ENCODE measurements around the gene TMEM178B.
"Not testable (repeated sequence)": the region's sequence is repeated elsewhere in the genome, so short reads cannot be mapped to it uniquely, and the experiment has no call there.

Gene TMEM178B

DNA sequence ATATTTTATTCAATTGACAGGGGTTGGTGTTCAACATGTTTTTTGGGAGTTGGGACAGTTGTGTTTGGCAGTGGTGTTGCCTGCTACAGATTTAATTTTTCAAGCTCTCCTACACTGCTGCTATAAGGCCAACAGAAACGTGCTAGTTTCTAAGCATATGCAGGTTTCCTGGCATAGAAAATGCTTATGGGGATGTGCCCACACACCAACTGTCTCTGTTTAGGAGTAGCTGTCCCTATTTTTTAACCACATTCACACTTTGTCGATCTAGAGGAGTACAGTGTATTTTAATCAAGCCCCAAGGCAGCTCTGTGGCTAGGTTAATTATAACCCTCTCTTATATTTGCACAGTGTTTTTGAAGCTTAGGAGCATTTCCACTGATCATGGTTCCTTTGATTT lies 28.6 kb downstream of the TMEM178B start:
- Histone ChIP-seq H3K4me1 (peaks cover 13% of the 10 kb centered on the region), H3K9me3 (no peaks in the 10 kb centered on the region), H3K27me3 (ENCODE audit: low read depth) (no peaks in the 10 kb centered on the region), H3K4me3 (no peak overlapping the region), H3K36me3 (replicated peaks) (no peaks in the 10 kb centered on the region)
- DNase-seq (ENCODE audit: low spot score in 2 of 2), result no peak
- in situ Hi-C loops (cut with MboI; ENCODE audit: low sequenced_read_pairs), result no loop called here

DNA sequence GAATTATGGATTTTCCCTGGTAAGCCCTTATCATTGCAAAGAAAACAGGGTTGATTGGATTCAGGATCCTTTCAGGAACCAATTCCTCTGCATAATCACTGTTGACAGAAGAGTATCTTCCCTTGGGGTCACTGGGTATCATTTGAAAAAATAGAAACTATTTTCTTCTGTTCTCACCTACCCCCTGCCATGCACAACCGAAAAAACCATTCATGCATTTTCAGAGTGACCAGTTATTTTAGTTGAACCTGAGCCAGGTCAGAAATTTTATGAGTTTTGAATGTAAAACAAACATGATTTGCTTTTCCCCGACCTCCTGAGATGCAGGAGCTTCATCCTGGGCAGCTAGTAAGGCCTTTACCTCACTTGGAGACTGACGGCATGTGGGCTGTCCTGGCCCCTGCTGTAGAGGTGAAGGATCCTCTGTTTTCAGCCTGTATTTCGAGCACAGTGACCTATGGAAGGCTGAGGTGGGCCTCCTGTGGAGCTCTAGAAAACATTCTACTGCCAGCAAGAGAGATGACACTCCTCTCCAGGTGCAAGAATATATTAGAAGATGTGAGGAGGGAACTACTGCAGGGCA lies 30.1 kb downstream of the TMEM178B start:
- Histone ChIP-seq H3K27me3 (ENCODE audit: low read depth) (no peaks in the 10 kb centered on the region), H3K4me1 (peaks cover 13% of the 10 kb centered on the region), H3K9me3 (no peaks in the 10 kb centered on the region), H3K36me3 (replicated peaks) (no peaks in the 10 kb centered on the region), H3K4me3 (no peak overlapping the region)
- no peak for DNase-seq (ENCODE audit: low spot score in 2 of 2)
- in situ Hi-C loops (cut with MboI; ENCODE audit: low sequenced_read_pairs), result no loop called here

DNA sequence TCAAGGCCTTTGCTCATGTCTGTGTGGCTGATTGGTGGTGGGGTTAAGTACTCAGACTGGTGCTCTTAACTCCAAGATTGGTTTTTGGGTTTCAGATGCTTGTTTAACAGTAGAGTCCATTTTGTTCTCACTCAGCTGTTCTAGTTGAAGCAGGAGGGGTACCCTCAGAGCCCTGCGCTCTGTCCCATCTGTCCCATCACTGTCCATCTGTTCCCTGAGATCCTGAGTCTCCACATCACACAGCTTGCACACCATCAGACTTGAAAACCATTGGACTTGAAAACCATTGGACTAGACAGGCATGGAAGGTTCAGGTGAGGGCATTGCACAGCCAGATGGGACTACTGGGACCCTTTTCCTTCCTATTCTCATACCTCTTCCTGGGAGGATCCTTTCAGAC lies 39.3 kb downstream of the TMEM178B start:
- Histone ChIP-seq H3K36me3 (replicated peaks) (no peaks in the 10 kb centered on the region), H3K4me1 (no peaks in the 10 kb centered on the region), H3K9me3 (0 out of 2 replicates have a peak, but pooled peaks cover 2% of the 10 kb centered on the region), H3K4me3 (no peak overlapping the region), H3K27me3 (ENCODE audit: low read depth) (no peaks in the 10 kb centered on the region)
- DNase-seq (ENCODE audit: low spot score in 2 of 2), result no peak
- in situ Hi-C loops (cut with MboI; ENCODE audit: low sequenced_read_pairs), result no loop called here

DNA sequence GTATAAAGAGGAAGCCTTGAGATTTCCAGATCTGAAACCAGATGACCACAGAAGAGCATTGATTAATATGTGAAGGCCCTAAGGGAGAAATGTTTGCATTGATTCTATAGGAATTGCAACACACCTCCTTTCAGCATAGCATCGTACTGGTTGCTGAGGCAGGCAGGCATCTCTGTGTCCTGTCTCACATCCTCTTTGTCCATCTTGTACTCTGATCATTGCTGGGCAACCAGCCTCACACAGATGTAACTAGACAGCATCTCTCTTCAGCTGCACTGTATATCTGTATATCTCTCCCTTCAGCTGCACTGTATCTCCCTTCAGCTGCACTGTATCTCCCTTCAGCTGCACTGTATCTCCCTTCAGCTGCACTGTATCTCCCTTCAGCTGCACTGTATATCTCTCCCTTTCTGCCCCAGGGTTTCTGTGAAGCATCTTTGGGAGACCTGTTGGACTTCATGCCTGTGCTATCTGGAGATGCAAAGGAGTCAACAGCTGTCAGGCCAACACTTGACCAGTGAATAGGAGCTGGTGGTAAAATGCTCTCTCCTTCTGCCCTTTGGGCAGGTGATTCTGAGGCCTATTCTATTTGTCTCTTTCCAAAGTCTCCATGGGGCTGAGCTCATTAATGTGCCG lies 40.3 kb downstream of the TMEM178B start:
- no peak for DNase-seq (ENCODE audit: low spot score in 2 of 2)
- H3K4me3 ChIP-seq, result no peak overlapping the region
- no peaks in the 10 kb centered on the region for H3K27me3 ChIP-seq (ENCODE audit: low read depth)
- in situ Hi-C loops (cut with MboI; ENCODE audit: low sequenced_read_pairs), result no loop called here
- no peaks in the 10 kb centered on the region for H3K4me1 ChIP-seq
- H3K36me3 ChIP-seq (replicated peaks), result no peaks in the 10 kb centered on the region
- 0 out of 2 replicates have a peak, but pooled peaks cover 2% of the 10 kb centered on the region for H3K9me3 ChIP-seq

DNA sequence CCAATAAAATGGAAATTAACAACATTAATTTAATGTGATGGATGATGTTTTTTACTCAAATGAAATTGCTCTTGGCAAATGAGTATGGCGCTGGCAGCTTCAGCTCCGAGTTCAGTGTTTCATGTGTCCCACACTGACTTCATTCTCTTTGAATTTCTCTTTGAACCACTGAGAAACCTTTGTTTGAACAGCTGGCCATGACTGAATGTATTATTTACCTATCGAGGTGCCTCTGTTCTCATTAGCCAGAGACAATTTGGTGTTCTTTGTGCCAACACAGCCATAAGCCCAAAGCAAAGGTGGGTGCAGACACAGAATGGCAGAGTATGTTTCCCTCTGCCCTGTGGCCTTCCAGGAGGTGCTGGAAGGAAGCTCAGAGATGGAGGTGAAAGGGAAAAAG lies 42.1 kb downstream of the TMEM178B start:
- no peak overlapping the region for H3K4me3 ChIP-seq
- no peaks in the 10 kb centered on the region for H3K4me1 ChIP-seq
- no peaks in the 10 kb centered on the region for H3K9me3 ChIP-seq
- H3K27me3 ChIP-seq (ENCODE audit: low read depth), result no peaks in the 10 kb centered on the region
- in situ Hi-C loops (cut with MboI; ENCODE audit: low sequenced_read_pairs), result no loop called here
- no peak for DNase-seq (ENCODE audit: low spot score in 2 of 2)
- H3K36me3 ChIP-seq (replicated peaks), result no peaks in the 10 kb centered on the region

DNA sequence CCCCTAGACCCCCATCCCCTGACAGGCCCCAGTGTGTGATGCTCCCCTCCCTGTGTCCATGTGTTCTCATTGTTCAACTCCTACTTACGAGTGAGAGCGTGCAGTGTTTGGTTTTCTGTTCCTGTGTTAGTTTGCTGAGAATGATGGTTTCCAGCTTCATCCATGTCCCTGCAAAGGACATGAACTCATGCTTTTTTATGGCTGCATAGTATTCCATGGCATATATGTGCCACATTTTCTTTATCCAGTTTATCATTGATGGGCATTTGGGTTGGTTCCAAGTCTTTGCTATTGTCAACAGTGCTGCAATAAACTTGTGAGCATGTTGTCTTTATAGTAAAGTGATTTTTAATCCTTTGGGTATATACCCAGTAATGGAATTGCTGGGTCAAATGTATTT lies 42.8 kb downstream of the TMEM178B start:
- H3K36me3 ChIP-seq (replicated peaks); in situ Hi-C loops (cut with MboI; ENCODE audit: low sequenced_read_pairs); H3K4me3 ChIP-seq; H3K27me3 ChIP-seq (ENCODE audit: low read depth); DNase-seq (ENCODE audit: low spot score in 2 of 2); H3K9me3 ChIP-seq; H3K4me1 ChIP-seq: not testable (repeated sequence)

DNA sequence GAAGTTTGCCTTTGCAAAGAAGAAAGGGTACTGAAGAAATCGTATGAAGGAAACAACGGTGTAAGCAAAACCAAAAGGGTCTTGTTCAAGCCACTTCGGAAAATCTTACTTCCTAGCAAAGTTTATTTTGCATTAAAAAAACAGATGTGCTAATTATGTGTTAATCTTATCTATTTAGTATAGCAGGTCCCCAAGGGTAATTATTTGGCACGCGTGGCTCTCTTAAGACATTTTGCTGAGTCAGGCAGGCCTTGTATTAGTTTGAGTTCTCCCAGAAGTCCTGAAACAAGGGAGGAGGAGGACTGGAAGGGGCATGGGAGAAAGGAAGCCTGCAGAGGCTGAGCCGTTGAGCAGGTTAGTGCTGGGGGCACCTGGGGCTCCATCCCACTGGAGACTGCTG lies 44.9 kb downstream of the TMEM178B start:
- H3K27me3 ChIP-seq (ENCODE audit: low read depth), result no peaks in the 10 kb centered on the region
- no peak overlapping the region for H3K4me3 ChIP-seq
- H3K36me3 ChIP-seq (replicated peaks), result no peaks in the 10 kb centered on the region
- H3K9me3 ChIP-seq, result no peaks in the 10 kb centered on the region
- no peak for DNase-seq (ENCODE audit: low spot score in 2 of 2)
- H3K4me1 ChIP-seq, result no peaks in the 10 kb centered on the region
- in situ Hi-C loops (cut with MboI; ENCODE audit: low sequenced_read_pairs), result no loop called here

DNA sequence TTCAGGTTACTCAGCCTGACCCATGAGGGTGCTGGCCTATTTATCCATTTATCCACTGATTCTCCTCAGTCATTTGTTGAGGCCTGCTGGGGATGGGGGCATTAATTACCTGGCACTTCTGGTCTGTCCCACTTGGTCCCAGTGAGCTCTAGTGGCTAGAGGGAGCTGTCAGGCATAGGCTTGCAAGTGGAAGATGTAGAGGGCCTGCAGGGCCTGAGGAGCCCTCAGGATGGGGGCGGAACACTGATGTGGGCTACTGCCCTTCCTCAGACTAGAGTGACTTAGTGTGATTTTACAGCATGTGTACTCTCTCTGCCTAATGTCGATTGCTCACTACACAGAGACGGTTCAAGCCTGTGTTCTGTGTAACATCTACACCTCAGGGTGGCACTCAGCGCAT lies 45.3 kb downstream of the TMEM178B start:
- in situ Hi-C loops (cut with MboI; ENCODE audit: low sequenced_read_pairs), result no loop called here
- H3K4me3 ChIP-seq, result no peak overlapping the region
- H3K9me3 ChIP-seq, result no peaks in the 10 kb centered on the region
- no peak for DNase-seq (ENCODE audit: low spot score in 2 of 2)
- H3K27me3 ChIP-seq (ENCODE audit: low read depth), result no peaks in the 10 kb centered on the region
- no peaks in the 10 kb centered on the region for H3K4me1 ChIP-seq
- H3K36me3 ChIP-seq (replicated peaks), result no peaks in the 10 kb centered on the region

DNA sequence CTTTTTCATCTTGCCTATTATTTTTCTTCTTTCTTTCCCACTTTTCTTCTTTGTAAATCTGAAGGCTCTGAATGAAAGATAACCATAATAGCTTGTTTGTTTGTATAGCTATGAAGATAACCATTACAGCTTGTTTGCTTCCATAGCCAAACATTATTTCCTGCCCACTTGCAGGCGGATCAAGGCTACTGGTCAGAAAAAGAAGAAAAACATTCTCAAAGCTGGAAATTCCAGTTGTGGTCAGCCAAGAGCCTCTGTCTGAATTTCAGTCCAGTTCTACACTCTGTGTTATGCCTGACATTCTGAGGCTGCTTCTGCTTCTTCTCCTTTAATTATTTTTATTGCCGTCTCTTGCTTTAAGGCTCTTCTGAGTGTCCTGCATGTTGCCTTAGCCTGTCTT lies 48.9 kb downstream of the TMEM178B start:
- Histone ChIP-seq H3K4me3 (no peak overlapping the region), H3K27me3 (ENCODE audit: low read depth) (no peaks in the 10 kb centered on the region), H3K9me3 (no peaks in the 10 kb centered on the region), H3K4me1 (no peaks in the 10 kb centered on the region), H3K36me3 (replicated peaks) (no peaks in the 10 kb centered on the region)
- in situ Hi-C loops (cut with MboI; ENCODE audit: low sequenced_read_pairs), result no loop called here
- no peak for DNase-seq (ENCODE audit: low spot score in 2 of 2)

DNA sequence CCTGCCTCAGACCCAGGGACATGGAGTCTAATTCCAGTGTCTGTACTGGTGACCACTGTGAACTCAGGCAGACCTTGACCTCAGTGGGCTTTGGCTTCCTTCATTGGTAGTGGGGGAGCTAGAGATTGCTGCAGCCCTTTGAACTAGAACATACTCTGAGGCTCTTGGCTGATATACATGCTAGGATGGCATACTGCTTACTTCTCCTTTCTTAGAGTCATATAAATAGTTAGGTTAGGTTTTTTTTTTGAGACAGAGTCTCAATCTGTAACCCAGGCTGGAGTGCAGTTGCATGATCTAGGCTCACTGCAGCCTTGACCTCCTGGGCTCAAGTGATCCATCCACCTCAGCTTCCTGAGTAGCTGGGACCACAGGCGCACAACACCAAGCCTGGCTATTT lies 49.7 kb downstream of the TMEM178B start:
- in situ Hi-C loops (cut with MboI; ENCODE audit: low sequenced_read_pairs), result no loop called here
- no peak for DNase-seq (ENCODE audit: low spot score in 2 of 2)
- no peaks in the 10 kb centered on the region for H3K9me3 ChIP-seq
- H3K4me1 ChIP-seq, result no peaks in the 10 kb centered on the region
- H3K36me3 ChIP-seq (replicated peaks), result no peaks in the 10 kb centered on the region
- no peaks in the 10 kb centered on the region for H3K27me3 ChIP-seq (ENCODE audit: low read depth)
- H3K4me3 ChIP-seq, result no peak overlapping the region

DNA sequence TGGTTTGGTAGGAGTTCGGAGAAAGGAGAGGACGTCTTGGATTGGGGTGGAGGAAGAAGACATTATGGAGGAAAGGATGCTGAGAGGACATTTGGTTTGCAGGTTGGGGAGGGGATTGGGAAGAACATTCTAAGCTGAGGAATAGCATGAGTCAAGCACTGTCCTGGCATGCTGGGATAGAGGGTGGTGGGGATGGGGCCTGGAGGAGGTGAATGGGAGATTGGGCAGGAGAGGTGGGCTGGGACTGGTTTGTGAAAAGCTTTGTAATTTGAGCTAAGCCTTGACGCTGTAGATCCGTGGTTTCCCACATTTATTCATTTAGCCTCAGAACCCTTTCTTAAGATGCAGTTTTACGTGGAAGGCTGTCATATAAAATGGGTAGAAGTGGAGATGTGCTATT lies 52.2 kb downstream of the TMEM178B start:
- H3K27me3 ChIP-seq (ENCODE audit: low read depth), result no peaks in the 10 kb centered on the region
- H3K36me3 ChIP-seq (replicated peaks), result no peaks in the 10 kb centered on the region
- no peaks in the 10 kb centered on the region for H3K9me3 ChIP-seq
- peaks cover 4% of the 10 kb centered on the region; the same call in 1 of the 2 replicates for H3K4me1 ChIP-seq
- in situ Hi-C loops (cut with MboI; ENCODE audit: low sequenced_read_pairs), result no loop called here
- no peak for DNase-seq (ENCODE audit: low spot score in 2 of 2)
- no peak overlapping the region for H3K4me3 ChIP-seq

DNA sequence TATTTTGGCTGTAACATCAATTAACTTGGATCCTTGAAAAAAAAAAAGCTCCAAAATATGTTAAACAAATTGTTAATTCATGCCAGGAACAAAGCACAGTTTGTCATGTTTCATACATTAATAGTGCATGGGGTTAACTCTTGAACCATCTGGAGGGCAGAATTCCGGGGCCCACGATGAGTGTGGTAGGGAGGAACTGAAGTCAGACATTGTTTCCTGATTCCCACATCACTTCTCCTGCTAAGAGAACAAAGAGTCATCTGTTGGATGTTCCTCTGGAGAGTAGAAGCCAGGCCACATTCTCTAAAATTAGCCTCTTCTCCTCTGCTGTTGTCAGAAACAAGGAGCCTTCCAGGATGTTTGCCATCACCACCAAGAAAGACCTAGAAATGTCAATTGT lies 54.6 kb downstream of the TMEM178B start:
- Histone ChIP-seq H3K27me3 (ENCODE audit: low read depth) (no peaks in the 10 kb centered on the region), H3K9me3 (no peaks in the 10 kb centered on the region), H3K4me3 (no peak overlapping the region), H3K36me3 (replicated peaks) (no peaks in the 10 kb centered on the region), H3K4me1 (peaks cover 7% of the 10 kb centered on the region)
- no peak for DNase-seq (ENCODE audit: low spot score in 2 of 2)
- in situ Hi-C loops (cut with MboI; ENCODE audit: low sequenced_read_pairs), result no loop called here

DNA sequence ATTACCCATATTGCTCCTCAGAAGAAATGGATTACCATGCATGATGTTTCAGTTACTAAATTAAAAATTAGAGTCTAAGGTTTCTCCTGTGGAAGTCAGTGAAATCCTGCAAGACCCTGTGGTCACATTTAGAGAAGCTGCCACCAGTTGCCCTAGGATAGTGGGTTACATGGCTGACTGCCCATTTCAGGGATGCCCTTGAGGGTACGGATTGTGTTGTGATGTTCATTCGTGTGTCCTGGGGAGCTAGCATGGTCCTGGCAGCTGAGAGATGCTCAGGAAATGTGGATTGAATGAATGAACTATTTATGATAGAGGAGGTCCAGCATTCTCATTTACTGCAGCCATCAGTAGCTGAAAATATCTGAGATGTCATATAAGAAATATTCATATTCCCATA lies 55.1 kb downstream of the TMEM178B start:
- H3K4me1 ChIP-seq, result peaks cover 10% of the 10 kb centered on the region
- H3K27me3 ChIP-seq (ENCODE audit: low read depth), result no peaks in the 10 kb centered on the region
- no peak for DNase-seq (ENCODE audit: low spot score in 2 of 2)
- peaks cover under 1% of the 10 kb centered on the region; the same call in 1 of the 2 replicates for H3K9me3 ChIP-seq
- H3K4me3 ChIP-seq, result no peak overlapping the region
- in situ Hi-C loops (cut with MboI; ENCODE audit: low sequenced_read_pairs), result no loop called here
- no peaks in the 10 kb centered on the region for H3K36me3 ChIP-seq (replicated peaks)

DNA sequence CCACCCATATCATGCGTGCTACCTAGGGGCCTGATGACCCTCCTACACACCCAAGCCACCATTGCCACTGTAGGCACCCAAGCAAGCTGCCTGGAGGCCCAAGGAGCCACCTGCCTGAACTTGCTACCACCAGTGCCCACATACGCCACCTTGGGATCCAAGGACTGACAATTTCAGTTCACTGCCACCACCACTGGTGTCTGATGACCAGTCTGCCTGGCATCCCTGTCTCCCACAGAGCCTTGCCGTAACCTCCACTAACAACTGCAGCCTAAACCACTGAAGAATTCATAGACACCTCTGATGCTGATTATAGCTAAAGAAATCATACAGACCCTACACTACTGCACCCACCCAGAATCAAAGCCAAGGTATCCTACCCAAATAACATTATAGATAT lies 58.8 kb downstream of the TMEM178B start:
- peaks cover 13% of the 10 kb centered on the region for H3K4me1 ChIP-seq
- no peaks in the 10 kb centered on the region for H3K27me3 ChIP-seq (ENCODE audit: low read depth)
- in situ Hi-C loops (cut with MboI; ENCODE audit: low sequenced_read_pairs), result no loop called here
- no peaks in the 10 kb centered on the region for H3K36me3 ChIP-seq (replicated peaks)
- peaks cover 4% of the 10 kb centered on the region; the same call in 1 of the 2 replicates for H3K9me3 ChIP-seq
- H3K4me3 ChIP-seq, result no peak overlapping the region
- no peak for DNase-seq (ENCODE audit: low spot score in 2 of 2)

DNA sequence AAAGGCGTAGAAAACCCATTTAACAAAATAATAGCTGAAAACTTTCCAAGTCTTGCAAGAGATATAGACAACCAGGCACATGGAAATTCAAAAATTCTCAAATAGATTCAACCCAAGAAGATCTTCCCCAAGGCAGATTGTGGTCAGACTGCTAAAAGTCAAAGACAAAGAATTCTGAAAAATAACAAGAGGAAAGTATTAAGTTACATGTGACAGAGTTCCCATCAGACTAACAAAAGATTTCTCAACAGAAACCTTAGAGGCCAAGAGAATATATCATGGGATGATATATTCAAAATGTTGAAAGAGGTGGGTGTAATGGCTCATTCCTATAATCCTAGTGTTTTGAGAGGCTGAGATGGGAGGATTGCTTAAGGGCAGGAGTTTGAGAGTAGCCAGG lies 59.8 kb downstream of the TMEM178B start:
- H3K4me3 ChIP-seq, result no peak overlapping the region
- peak in 1 of 2 experiments; percentile 63 for DNase-seq (ENCODE audit: low spot score in 2 of 2)
- peaks cover 13% of the 10 kb centered on the region for H3K4me1 ChIP-seq
- H3K36me3 ChIP-seq (replicated peaks), result no peaks in the 10 kb centered on the region
- peaks cover 4% of the 10 kb centered on the region; the same call in 1 of the 2 replicates for H3K9me3 ChIP-seq
- in situ Hi-C loops (cut with MboI; ENCODE audit: low sequenced_read_pairs), result no loop called here
- no peaks in the 10 kb centered on the region for H3K27me3 ChIP-seq (ENCODE audit: low read depth)
